Measurements from ENCODE around the gene BCAS3. TPM values are rescaled to one million over a fixed set of nuclear protein-coding genes. Genes with fewer than 3 reads are reported as not detected.

The BCAS3 gene
- polyA plus RNA-seq, 1 experiment, result 17.5 TPM

- no peaks in the 10 kb centered on the region for H3K27me3 ChIP-seq (ENCODE audit: control insufficient read depth, insufficient read depth, low read length)
- no peaks in the 10 kb centered on the region for H3K9me3 ChIP-seq (ENCODE audit: control insufficient read depth, insufficient read depth, low read length)
- POLR2A ChIA-PET, result interaction anchor here (1.2 kb wide), 1 partner anchor 16 kb away, joined by 3 read pairs; no protein-coding TSS in a partner anchor
- no peak for TF ChIP-seq CTCF (IDR thresholded peaks at IDR 0.05; ENCODE audit: low read depth, low read length)
- DNase-seq (ENCODE audit: low read depth, low spot score), result no peak
- CTCF ChIA-PET, result interaction anchor here (0.6 kb wide), 1 partner anchor 13 kb away, joined by 3 read pairs; no protein-coding TSS in a partner anchor
- no peak overlapping the region for H3K4me3 ChIP-seq (ENCODE audit: low read depth, low read length)
- H3K27ac ChIP-seq (ENCODE audit: low read depth, low read length), result no peak overlapping the region
These were observed 393.0 kb downstream of the BCAS3 start for GRCh38 chr17:61070649-61071048.

- ChIA-PET POLR2A (interaction anchor here (0.6 kb wide), 1 partner anchor 238 kb away, joined by 5 read pairs; no protein-coding TSS in a partner anchor), CTCF (interaction anchor here (0.6 to 1.5 kb wide), 6 partner anchors 10 to 1819 kb away, joined by 3 to 7 read pairs (median 5); no protein-coding TSS in a partner anchor)
- TF ChIP-seq CTCF (IDR thresholded peaks at IDR 0.05; ENCODE audit: low read depth, low read length), result no peak
- no peak overlapping the region for H3K4me3 ChIP-seq (ENCODE audit: low read depth, low read length)
- H3K27me3 ChIP-seq (ENCODE audit: control insufficient read depth, insufficient read depth, low read length), result no peaks in the 10 kb centered on the region
- no peak overlapping the region for H3K27ac ChIP-seq (ENCODE audit: low read depth, low read length)
- H3K9me3 ChIP-seq (ENCODE audit: control insufficient read depth, insufficient read depth, low read length), result no peaks in the 10 kb centered on the region
- no peak for DNase-seq (ENCODE audit: low read depth, low spot score)
These were observed 395.0 kb downstream of the BCAS3 start for GRCh38 chr17:61072648-61073047.

GRCh38 chr17:61073131-61073530 lies 395.5 kb downstream of the BCAS3 start:
- ChIA-PET CTCF (interaction anchor here (1.1 to 1.5 kb wide), 3 partner anchors 14 to 352 kb away, joined by 3 to 5 read pairs (median 3); no protein-coding TSS in a partner anchor), POLR2A (interaction anchor here (0.6 kb wide), 2 partner anchors 180 to 238 kb away, joined by 5 to 6 read pairs; no protein-coding TSS in a partner anchor)
- H3K4me3 ChIP-seq (ENCODE audit: low read depth, low read length), result no peak overlapping the region
- no peak overlapping the region for H3K27ac ChIP-seq (ENCODE audit: low read depth, low read length)
- no peak for TF ChIP-seq CTCF (IDR thresholded peaks at IDR 0.05; ENCODE audit: low read depth, low read length)
- no peaks in the 10 kb centered on the region for H3K27me3 ChIP-seq (ENCODE audit: control insufficient read depth, insufficient read depth, low read length)
- H3K9me3 ChIP-seq (ENCODE audit: control insufficient read depth, insufficient read depth, low read length), result no peaks in the 10 kb centered on the region
- DNase-seq (ENCODE audit: low read depth, low spot score), result no peak

- ChIA-PET CTCF (interaction anchor here (0.8 to 1.1 kb wide), 2 partner anchors 167 to 314 kb away, joined by 3 read pairs; no protein-coding TSS in a partner anchor), POLR2A (interaction anchor here (0.6 kb wide), 2 partner anchors 180 to 824 kb away, joined by 6 to 7 read pairs; no protein-coding TSS in a partner anchor)
- TF ChIP-seq CTCF (IDR thresholded peaks at IDR 0.05; ENCODE audit: low read depth, low read length), result no peak
- Histone ChIP-seq H3K9me3 (ENCODE audit: control insufficient read depth, insufficient read depth, low read length) (no peaks in the 10 kb centered on the region), H3K4me3 (ENCODE audit: low read depth, low read length) (no peak overlapping the region), H3K27ac (ENCODE audit: low read depth, low read length) (no peak overlapping the region), H3K27me3 (ENCODE audit: control insufficient read depth, insufficient read depth, low read length) (no peaks in the 10 kb centered on the region)
- DNase-seq (ENCODE audit: low read depth, low spot score), result no peak
These were observed 396.3 kb downstream of the BCAS3 start for GRCh38 chr17:61073799-61074513.

- CTCF ChIA-PET, result no interaction called here
- TF ChIP-seq CTCF (IDR thresholded peaks at IDR 0.05; ENCODE audit: low read depth, low read length), result no peak
- no peak for DNase-seq (ENCODE audit: low read depth, low spot score)
- H3K27ac ChIP-seq (ENCODE audit: low read depth, low read length), result no peak overlapping the region
- no peaks in the 10 kb centered on the region for H3K27me3 ChIP-seq (ENCODE audit: control insufficient read depth, insufficient read depth, low read length)
- no peak overlapping the region for H3K4me3 ChIP-seq (ENCODE audit: low read depth, low read length)
- POLR2A ChIA-PET, result no interaction called here
- no peaks in the 10 kb centered on the region for H3K9me3 ChIP-seq (ENCODE audit: control insufficient read depth, insufficient read depth, low read length)
These were observed 398.3 kb downstream of the BCAS3 start for GRCh38 chr17:61075988-61076387.
